NK-92 (cell line): ENCODE measurements around the gene RNGTT.

Source experiments
- DNase-seq: peaks from one replicate; lab custom pipeline; 2025; ENCODE audit not compliant: unreplicated experiment; lab: John Stamatoyannopoulos, UW

The RNGTT gene

GRCh38 chr6:88669475-88669874 is 293.9 kb downstream of the RNGTT start:
- no peak for DNase-seq

GRCh38 chr6:88666901-88667300 is 296.5 kb downstream of the RNGTT start:
- no peak for DNase-seq

- DNase-seq = no peak
Measured at GRCh38 chr6:88665131-88665530, 298.3 kb downstream of the RNGTT start.

- no peak for DNase-seq
Measured at GRCh38 chr6:88663801-88664200, 299.6 kb downstream of the RNGTT start.

- DNase-seq = no peak
Measured at GRCh38 chr6:88662653-88663174, 300.7 kb downstream of the RNGTT start.

GRCh38 chr6:88662163-88662580 is 301.2 kb downstream of the RNGTT start:
- no peak for DNase-seq

GRCh38 chr6:88661136-88661535 is 302.3 kb downstream of the RNGTT start:
- no peak for DNase-seq

- no peak for DNase-seq
Measured at GRCh38 chr6:88655586-88655985, 307.8 kb downstream of the RNGTT start.

- no peak for DNase-seq
Measured at GRCh38 chr6:88653936-88654335, 309.5 kb downstream of the RNGTT start.

GRCh38 chr6:88651400-88651799 is 312.0 kb downstream of the RNGTT start:
- DNase-seq = no peak

GRCh38 chr6:88650979-88651378 is 312.4 kb downstream of the RNGTT start:
- no peak for DNase-seq

GRCh38 chr6:88650029-88650619 is 313.3 kb downstream of the RNGTT start:
- no peak for DNase-seq

- no peak for DNase-seq
Measured at GRCh38 chr6:88641178-88641903, 322.1 kb downstream of the RNGTT start.

GRCh38 chr6:88637761-88638545 is 325.5 kb downstream of the RNGTT start:
- DNase-seq = no peak

- no peak for DNase-seq
Measured at GRCh38 chr6:88636871-88637270, 326.5 kb downstream of the RNGTT start.

- DNase-seq = no peak
Measured at GRCh38 chr6:88633782-88634181, 329.6 kb downstream of the RNGTT start.

GRCh38 chr6:88631830-88632229 is 331.6 kb downstream of the RNGTT start:
- no peak for DNase-seq

- DNase-seq = no peak
Measured at GRCh38 chr6:88629838-88630494, 333.5 kb downstream of the RNGTT start.

GRCh38 chr6:88626460-88626859 is 337.0 kb downstream of the RNGTT start:
- DNase-seq = no peak

- DNase-seq = no peak
Measured at GRCh38 chr6:88623531-88623930, 339.9 kb downstream of the RNGTT start.

- no peak for DNase-seq
Measured at GRCh38 chr6:88619951-88620350, 343.5 kb downstream of the RNGTT start.
